ENCODE results near the gene F8A1.
"Not testable (repeated sequence)": the region's sequence is repeated elsewhere in the genome, so short reads cannot be mapped to it uniquely, and the experiment has no call there.

The F8A1 gene

DNA sequence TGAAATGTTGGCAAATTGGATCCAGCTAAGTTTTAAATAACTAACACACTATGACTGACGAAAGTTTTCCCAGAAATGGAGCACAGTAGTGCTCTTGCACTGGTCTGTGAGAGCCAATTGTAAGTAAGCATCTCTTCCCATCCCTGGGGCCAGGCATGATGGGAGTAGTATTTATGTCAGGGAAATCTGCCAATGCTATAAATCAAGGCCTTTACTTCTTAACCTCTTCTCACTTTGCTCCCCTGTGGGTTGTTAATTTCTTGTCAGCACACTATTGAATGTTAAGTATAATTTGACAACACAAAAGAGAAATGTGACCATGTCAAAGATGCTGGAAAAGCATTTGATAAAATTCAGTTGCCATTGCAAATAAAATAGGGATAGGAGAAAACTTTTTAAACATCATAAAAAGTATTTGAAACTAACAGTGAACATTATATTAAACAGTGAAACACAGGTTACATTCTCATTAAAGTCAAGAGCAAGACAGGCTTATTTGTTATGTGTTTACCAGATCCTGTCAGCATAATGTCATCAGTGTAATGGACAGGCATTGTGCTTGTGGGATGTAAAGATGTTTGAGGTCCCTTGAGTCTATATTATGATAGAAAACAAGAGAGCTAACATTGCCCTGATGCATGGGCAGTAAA lies 5.0 kb downstream of the F8A1 start:
- no peak for DNase-seq (ENCODE audit: low spot score)
- TF ChIP-seq, protein P1, sequence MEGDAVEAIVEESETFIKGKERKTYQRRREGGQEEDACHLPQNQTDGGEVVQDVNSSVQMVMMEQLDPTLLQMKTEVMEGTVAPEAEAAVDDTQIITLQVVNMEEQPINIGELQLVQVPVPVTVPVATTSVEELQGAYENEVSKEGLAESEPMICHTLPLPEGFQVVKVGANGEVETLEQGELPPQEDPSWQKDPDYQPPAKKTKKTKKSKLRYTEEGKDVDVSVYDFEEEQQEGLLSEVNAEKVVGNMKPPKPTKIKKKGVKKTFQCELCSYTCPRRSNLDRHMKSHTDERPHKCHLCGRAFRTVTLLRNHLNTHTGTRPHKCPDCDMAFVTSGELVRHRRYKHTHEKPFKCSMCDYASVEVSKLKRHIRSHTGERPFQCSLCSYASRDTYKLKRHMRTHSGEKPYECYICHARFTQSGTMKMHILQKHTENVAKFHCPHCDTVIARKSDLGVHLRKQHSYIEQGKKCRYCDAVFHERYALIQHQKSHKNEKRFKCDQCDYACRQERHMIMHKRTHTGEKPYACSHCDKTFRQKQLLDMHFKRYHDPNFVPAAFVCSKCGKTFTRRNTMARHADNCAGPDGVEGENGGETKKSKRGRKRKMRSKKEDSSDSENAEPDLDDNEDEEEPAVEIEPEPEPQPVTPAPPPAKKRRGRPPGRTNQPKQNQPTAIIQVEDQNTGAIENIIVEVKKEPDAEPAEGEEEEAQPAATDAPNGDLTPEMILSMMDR (IDR thresholded peaks at IDR 0.05; ENCODE audit: extremely low read depth, missing control alignments): no peak

DNA sequence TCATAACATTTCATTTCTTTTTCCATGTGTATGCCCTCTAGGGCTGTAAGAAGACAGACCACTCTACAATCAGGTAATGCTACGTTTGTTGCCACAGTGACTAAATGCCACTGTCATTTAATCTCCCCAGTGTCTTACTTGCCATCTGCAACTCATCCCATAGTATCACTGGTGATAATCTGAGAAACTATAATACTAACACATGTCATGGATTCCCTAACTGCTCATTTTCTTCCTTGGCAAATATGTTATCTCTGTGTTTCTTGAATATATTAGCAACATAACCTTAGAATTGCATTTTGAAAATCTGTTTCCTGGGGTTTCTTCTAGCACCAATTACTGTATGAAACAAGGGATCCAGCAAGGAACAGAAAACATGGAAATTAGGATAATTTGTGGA lies 6.1 kb downstream of the F8A1 start:
- TF ChIP-seq, protein P1 (IDR thresholded peaks at IDR 0.05; ENCODE audit: extremely low read depth, missing control alignments): no peak
- DNase-seq (ENCODE audit: low spot score): no peak

DNA sequence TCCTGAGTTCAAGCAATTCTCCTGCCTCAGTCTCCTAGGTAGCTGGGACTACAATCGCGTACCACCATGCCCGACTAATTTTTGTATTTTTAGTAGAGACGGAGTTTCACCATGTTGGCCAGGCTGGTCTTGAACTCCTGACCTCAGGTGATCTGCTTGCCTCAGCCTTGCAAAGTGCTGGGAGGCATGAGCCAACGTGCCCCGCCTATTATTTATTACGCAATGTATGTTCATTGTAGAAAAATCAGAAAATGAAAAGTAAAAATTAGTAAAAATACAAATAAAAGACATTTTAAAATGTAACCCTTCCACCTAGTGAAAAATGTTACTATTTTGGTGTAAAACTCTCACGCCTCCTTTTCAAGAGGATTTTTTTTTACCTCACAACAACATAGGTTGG lies 14.2 kb downstream of the F8A1 start:
- TF ChIP-seq, protein P1 (IDR thresholded peaks at IDR 0.05; ENCODE audit: extremely low read depth, missing control alignments): no peak

DNA sequence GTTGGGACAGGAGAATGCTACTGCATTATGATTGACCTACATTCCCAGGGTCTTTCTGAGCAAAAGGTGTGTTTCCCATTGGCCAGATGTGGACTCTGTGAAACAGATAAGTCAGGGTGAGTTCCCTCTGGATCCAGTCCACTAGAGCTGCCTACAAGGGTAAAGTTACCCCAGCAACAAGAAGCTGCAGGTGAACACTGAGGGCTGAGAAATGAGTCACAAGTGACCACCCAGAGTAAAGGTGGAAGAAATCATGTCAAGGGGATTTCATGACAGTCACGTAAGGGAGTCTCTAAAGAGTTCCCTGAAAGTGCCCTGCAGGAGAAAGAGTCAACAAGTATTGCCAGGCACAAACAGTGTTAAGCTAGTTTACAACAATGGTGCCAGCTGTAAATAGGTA lies 16.3 kb downstream of the F8A1 start:
- TF ChIP-seq, protein P1 (IDR thresholded peaks at IDR 0.05; ENCODE audit: extremely low read depth, missing control alignments): no peak

More for the DNA sequence above, 14.2 kb downstream of the F8A1 start:
- no peak for DNase-seq (ENCODE audit: low spot score)

DNA sequence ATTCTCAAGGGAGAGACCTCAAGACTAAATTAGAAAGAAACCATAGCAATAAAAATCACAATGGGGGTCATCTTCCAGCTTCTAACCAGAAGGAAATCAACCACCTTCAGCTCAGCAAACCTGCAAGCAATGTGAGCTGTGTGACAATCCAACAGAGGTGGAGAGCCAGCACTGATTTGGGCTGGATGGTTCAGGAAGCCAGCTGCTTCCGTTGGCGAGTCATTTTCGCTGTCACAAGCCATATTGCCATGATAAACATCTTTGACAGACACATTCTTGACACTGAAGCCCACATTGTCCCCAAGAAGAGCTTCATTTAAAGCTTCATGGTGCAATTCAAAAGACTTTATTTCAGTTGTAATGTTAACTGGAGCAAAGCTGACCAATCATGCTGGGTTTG lies 22.7 kb downstream of the F8A1 start:
- DNase-seq (ENCODE audit: low spot score): no peak
- TF ChIP-seq, protein P1 (IDR thresholded peaks at IDR 0.05; ENCODE audit: extremely low read depth, missing control alignments): no peak

More for the DNA sequence above, 16.3 kb downstream of the F8A1 start:
- DNase-seq (ENCODE audit: low spot score): no peak

DNA sequence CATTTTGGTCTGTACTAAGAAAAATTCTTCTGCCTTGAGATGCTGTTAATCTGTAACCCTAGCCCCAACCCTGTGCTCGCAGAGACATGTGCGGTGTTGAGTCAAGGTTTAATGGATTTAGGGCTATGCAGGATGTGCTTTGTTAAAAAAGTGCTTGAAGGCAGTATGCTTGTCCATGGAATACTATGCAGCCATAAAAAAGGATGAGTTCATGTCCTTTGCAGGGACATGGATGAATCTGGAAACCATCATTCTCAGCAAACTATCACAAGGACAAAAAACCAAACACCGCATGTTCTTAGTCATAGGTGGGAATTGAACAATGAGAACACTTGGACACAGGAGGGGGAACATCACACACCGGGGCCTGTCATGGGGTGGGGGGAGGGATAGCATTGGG lies 23.9 kb downstream of the F8A1 start:
- not testable (repeated sequence) for DNase-seq (ENCODE audit: low spot score)

DNA sequence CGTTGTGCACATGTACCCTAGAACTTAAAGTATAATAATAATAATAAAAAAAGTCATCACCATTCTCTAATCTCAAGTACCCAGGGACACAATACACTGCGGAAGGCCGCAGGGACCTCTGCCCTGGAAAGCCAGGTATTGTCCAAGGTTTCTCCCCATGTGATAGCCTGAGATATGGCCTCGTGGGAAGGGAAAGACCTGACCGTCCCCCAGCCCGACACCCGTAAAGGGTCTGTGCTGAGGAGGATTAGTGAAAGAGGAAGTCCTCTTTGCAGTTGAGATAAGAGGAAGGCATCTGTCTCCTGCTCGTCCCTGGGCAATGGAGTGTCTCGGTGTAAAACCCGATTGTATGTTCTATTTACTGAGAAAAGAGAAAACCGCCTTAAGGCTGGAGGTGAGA lies 24.4 kb downstream of the F8A1 start:
- not testable (repeated sequence) for DNase-seq (ENCODE audit: low spot score)

DNA sequence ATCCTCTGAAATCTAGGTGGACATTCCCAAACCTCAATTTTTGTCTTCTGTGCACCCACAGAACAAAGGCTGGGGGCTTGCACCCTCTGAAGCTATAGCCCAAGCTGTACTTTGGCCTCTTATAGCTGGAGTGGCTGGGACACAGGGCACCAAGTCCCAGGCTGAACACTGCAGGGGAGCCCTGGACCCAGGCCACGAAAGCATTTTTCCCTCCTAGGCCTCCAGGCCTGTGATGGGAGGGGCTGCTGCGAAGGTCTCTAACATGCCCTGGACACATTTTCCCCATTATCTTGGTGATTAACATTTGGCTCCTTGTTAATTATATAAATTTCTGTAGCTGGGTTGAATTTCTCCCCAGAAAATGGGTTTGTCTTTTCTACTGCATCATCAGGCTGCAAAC lies 27.9 kb downstream of the F8A1 start:
- TF ChIP-seq, protein P1 (IDR thresholded peaks at IDR 0.05; ENCODE audit: extremely low read depth, missing control alignments): no peak
- no peak for DNase-seq (ENCODE audit: low spot score)
